Measurements from ENCODE around the gene MYCL.
A peak's percentile ranks its signal among the peaks of the same experiment; 100 is the strongest.

Gene MYCL

DNA sequence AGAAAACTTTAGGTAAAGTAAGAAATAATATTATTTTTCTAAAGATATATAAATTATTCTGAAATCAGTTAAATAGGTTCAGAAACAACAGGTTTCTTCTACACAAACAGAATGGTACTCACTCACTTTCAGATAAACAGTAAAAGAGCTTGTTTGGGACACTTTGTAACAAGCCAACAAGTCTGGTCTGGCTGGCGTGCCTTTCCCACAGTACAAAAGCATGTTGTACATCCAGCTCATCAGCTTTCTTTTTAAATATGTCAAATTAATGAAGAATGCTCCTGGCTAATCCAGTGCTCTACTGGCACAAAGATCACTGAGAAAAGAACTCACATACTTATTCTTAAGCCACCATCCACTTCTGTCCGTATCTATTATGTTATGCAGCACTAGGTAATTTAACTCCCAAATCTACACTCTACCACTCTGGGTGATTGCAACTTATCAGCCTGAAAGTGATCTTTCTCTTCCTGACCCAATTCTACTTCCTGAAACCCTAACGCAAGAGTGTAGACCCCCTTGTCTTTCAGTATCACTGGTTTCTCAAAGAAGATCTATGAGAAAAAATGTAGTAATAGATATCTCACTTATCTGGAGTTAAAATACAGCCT is 51.0 kb downstream of the MYCL start:
- DNase-seq, result no peak

DNA sequence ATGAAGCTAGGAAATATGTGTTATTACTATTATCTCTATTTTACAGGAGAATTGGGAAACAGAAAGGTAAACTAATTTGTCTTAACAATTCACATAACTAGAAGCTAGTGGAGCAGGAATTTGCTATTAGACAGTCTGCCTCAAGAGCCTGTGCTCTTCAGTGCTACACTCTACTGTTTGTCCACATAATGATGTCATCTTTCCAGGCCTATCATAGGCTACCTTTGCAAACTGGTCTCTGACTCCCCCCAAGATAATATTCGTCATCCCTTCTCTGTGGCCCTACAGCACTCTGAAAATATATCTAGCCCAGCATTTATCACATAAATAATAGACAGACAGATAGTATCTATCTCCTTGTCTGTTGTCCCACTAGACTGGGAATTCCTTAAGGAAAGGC is 52.5 kb downstream of the MYCL start:
- DNase-seq, result no peak

DNA sequence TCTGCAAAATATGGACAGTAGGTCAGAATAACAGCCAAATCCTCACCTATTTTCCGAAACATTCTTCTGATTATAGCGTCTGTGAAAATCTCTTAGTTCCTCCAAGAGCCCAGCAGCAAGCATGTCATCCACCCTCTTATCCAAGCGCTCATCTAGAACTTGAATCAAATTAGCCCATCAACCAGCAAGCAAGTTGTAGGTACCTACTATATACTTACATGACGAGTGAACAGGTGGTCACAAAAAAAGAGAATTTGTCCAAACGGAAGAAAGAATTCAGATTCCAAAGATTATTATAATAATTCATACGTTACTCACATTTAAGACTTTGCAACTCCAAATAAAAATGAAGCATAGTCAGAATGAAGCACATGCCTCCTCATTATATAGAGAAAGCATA is 53.8 kb downstream of the MYCL start:
- no peak for DNase-seq

DNA sequence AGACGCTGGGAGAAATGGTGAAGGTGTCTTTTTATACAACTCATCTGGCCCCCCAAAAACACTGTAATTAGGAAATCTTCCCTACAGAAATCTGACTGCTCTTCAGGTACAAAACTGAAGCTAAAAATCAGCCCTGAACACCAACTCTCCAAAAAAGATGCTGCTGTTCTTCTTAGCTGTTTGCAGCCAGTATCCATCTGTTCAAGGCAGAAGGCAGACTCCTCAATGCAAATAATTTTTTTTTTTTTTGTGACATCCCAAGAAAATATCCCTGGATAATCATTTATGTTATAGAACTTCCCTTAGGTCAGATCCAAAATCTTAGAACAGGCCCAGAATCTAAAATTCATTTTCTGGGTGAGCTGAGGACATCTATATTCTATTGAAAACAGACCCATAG is 54.9 kb downstream of the MYCL start:
- DNase-seq, result no peak

DNA sequence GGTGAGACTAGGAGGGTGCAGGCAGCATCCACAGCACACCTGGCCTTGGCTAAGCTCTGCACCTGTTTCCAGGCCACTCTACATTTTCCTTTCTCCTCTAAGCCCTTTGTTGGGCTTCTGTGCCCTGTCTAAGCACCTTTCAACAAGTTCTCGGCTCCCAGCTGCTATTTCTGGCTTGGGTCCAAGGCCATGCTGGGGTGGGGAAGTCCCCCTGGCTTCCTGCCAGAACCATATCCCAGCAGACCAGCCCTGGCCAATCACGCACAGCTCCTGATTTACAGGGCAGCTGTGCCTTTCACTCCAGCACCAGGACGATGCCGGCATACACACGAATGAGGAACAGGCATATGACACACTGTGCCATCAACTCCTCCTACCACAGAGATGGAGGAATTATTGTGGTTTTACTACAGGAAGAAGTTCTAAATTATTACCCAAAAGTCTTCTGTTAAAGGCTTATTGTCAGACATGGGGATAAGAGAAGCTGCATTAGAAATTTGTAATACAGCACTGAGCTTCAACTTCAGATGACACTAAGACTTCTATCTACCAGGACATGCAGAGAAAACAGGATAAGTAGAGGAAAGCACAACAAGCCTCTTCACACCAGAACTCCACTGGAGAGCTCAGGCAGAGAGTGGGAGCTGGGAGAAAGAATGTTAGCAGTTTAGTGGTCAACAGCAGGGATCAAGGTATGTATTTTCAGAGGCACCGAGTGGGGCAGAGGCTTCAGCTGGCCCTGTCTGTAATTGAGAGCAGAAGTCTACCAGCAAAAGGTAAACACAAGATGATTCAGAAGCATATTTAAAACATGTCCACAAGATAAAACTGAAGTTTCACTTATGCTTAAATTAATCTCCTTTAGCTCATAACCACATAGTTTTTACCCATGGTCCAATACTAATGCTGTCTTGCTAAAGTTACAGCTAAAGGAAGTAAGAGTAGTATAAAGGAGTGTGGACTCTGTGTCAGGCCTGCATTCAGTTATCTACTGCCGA is 55.8 kb downstream of the MYCL start:
- peak; percentile 95 to 99 for DNase-seq
